GM12874 (cell line): ENCODE results near the gene SMG7.

Source experiments
- TF ChIP-seq, protein P1 (sequence below): IDR thresholded peaks from 2 replicates; pipeline ENCODE4 v1.5.1; 2011; ENCODE audit warnings: low read depth, mild to moderate bottlenecking, control low read depth, low read length, moderate library complexity; ENCODE audit not compliant: insufficient read depth

Gene SMG7

DNA sequence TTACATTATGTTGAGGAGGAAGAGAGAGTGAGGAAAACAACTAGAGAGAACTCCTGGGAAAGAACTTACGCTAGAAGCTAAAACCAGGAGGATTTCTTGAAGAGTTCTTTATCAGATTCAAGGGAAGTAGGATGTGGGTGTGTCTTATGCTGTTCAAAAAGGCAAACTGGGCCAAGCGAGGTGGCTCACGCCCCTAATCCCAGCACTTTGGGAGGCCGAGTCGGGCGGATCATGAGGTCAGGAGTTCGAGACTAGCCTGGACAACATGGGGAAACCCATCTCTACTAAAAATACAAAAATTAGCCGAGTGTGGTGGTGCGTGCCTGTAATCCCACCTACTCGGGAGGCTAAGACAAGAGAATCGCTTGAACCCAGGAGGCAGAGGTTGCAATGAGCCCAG, 23.1 kb downstream of the SMG7 start:
- TF ChIP-seq, protein P1, sequence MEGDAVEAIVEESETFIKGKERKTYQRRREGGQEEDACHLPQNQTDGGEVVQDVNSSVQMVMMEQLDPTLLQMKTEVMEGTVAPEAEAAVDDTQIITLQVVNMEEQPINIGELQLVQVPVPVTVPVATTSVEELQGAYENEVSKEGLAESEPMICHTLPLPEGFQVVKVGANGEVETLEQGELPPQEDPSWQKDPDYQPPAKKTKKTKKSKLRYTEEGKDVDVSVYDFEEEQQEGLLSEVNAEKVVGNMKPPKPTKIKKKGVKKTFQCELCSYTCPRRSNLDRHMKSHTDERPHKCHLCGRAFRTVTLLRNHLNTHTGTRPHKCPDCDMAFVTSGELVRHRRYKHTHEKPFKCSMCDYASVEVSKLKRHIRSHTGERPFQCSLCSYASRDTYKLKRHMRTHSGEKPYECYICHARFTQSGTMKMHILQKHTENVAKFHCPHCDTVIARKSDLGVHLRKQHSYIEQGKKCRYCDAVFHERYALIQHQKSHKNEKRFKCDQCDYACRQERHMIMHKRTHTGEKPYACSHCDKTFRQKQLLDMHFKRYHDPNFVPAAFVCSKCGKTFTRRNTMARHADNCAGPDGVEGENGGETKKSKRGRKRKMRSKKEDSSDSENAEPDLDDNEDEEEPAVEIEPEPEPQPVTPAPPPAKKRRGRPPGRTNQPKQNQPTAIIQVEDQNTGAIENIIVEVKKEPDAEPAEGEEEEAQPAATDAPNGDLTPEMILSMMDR = no peak

DNA sequence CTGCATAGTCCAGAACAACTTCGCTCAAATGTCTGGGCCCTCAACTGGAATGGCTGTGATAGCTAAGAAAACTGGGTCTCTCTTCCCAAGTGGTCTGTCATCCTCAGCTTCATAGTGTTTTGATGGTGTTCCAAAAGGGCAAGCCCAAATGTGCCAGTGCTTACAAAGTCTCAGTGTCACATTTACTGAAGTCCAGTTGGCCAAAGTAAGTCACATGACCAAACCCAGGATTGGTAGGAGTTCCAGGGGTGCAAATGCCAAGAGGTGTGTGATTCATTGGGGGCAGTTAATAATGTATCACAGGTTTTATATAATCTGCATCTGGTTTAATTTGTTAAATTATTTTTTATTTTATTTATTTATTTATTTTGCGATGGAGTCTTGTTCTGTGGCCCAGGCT, 24.9 kb downstream of the SMG7 start:
- TF ChIP-seq, protein P1 = no peak

DNA sequence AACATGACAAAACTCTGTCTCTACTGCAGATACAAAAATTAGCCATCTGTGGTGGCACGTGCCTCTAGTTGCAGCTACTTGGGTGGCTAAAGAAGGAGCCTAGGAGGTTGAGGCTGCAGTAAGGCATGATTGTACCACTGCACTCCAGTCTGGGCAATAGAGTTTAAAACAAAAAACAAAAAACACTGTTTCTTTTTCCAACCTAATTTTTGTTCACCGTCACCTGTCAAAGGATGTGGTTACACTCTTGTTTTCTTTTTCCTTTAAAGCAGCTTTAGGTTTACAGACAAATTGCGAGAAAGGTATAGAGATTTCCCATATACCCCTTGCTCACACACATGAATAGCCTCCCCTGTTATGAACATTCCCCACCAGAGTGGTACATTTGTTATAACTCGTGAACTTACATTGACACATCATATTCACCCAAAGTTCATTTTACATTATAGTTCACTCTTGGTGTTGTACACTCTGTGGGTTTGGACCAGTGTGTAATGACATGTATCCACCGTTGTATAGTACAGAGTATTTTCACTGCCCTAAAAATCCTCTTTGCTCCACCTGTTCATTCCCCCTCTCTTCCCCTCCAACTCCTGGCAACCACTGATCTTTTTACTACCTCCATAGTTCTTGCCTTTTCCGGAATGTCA, 26.2 kb downstream of the SMG7 start:
- TF ChIP-seq, protein P1 = no peak

DNA sequence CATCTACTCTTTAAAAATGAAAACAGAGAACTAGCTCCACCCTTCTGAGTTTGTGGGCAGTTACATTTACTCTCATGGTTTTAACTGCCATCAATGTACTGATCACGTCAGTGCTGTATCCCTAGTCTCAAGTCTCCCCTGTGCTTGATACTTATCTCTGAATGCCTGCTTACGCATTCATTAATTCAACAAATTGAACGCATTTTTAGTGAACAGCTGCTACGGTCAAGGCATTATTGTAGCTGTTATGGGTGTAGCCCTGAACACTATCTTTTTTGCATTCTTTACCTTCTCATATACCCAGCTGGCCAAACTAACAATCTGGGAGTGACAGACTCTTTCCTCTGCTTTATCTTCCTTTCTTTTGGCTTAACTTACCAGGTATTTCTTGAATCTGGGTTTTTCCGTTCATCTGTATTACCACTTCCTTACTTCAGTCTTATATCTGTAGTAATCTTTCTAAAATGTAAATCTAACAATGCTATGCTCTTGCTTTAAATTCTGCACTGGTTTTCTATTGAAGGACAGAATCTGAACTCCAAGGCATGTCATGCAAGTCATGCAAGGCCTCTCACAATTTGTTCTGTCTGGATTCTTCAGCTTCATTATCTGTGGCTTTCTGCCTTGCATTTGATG, 33.3 kb downstream of the SMG7 start:
- TF ChIP-seq, protein P1 = no peak

DNA sequence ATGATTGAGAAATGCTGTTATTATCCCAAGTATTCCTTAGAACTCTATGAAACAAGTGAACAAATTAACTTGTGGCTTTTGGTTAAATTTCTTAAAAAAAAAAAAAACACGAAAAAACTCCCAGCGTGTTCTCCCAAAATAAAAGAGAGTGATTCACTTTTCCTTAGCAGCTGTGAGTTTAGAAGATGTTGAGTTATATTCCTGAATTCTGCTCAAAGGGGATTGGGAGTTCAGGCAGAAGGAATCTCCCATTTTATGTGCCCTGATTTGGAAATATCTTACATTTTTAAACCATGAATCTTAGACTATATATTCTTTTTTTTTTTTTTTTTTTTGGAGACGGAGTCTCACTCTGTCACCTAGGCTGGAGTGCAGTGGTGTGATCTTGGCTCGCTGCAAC, 34.3 kb downstream of the SMG7 start:
- TF ChIP-seq, protein P1 = no peak

DNA sequence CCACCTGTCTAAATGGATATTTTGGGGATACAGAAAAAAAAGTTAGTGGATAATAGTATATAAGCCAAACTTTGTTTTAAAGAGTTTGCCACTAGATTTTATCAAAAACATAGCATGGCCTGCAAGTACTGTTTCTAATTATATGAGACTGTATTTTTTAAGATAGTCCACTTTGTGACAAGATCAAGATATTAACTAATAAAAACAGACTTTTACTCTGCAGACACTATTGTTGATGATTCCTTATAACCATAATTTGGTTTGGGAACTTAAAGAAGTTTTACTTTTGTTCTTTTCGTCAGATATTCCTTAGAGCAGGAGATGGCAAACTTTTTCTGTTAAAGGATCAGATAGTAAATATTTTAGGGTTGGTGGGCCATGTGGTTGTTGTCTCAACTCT, 36.4 kb downstream of the SMG7 start:
- TF ChIP-seq, protein P1 = no peak

DNA sequence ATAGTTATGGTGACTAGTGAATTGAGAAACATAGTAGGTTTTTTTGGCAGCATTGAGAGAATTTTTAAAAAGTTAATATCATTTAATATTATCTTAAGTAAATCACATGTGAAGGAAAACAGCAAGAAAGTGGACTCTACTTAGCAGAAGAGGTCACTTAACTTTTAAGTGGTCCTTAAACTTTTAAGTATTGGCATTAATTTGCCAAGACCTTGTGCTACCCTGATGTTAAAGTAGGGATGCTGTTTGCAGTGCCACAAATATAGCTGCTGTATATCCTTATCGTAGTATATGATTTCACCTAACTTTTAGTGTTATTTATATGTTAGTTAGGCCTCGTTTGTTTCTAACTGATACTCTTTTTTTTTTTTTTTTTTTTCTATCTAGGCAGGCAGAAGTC, 40.2 kb downstream of the SMG7 start:
- TF ChIP-seq, protein P1 = no peak
